WERI-Rb-1 (cell line): ENCODE results near the gene TSPOAP1.
A peak's percentile ranks its signal among the peaks of the same experiment; 100 is the strongest.

Experiments used
- DNase-seq: peaks from one replicate; pipeline ENCODE4 v3.0.0-alpha.2; 2020
- H3K27ac ChIP-seq: fragments of 250-450 bp; sonication (Bioruptor Pico); 2 replicates; pipeline ENCODE4 v1.5.1; 2020; ENCODE audit warnings: mild to moderate bottlenecking, moderate library complexity
- H3K27me3 ChIP-seq: fragments of 250-450 bp; sonication (Bioruptor Pico); 2 replicates; pipeline ENCODE4 v1.5.1; 2021; ENCODE audit warnings: mild to moderate bottlenecking, low read depth, moderate library complexity; ENCODE audit not compliant: insufficient read depth, severe bottlenecking
- H3K36me3 ChIP-seq: fragments of 250-450 bp; sonication (Bioruptor Pico); 2 replicates; pipeline ENCODE4 v1.5.1; 2020; ENCODE audit warnings: mild to moderate bottlenecking, moderate library complexity
- H3K4me3 ChIP-seq: 2 replicates; pipeline ENCODE4 v1.5.1; 2011; ENCODE audit warnings: low read depth, mild to moderate bottlenecking, control low read depth, low read length
- H3K9me3 ChIP-seq: fragments of 250-450 bp; sonication (Bioruptor Pico); 2 replicates; pipeline ENCODE4 v1.5.1; 2021; ENCODE audit warnings: mild to moderate bottlenecking, moderate library complexity; ENCODE audit not compliant: severe bottlenecking
- TF ChIP-seq, protein P1 (sequence below): IDR thresholded peaks from 2 replicates; pipeline ENCODE4 v1.5.1; 2011; ENCODE audit warnings: low read depth, mild to moderate bottlenecking, control low read depth, inconsistent platforms, low read length

Gene TSPOAP1

DNA sequence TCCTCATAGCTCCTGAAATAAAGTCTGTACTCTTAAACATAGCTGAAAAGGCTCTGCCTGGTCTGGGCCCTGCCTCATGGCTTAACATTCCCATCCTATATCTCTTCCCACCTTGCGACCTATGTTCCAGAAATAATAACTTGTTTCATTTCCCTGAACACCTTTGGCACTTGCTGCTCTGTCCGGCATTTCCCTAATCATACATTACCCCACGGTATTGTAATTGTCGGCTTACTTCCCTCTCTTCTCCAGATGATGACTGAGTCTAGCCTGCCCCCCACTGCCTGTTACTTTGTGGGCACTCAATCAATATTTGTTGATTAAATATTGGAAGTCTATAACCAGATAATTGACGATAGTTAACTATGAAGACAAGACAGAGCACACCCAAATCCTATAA, 46.7 kb upstream of the TSPOAP1 start:
- H3K27me3 ChIP-seq = no peaks in the 10 kb centered on the region
- no peak for DNase-seq
- TF ChIP-seq, protein P1, sequence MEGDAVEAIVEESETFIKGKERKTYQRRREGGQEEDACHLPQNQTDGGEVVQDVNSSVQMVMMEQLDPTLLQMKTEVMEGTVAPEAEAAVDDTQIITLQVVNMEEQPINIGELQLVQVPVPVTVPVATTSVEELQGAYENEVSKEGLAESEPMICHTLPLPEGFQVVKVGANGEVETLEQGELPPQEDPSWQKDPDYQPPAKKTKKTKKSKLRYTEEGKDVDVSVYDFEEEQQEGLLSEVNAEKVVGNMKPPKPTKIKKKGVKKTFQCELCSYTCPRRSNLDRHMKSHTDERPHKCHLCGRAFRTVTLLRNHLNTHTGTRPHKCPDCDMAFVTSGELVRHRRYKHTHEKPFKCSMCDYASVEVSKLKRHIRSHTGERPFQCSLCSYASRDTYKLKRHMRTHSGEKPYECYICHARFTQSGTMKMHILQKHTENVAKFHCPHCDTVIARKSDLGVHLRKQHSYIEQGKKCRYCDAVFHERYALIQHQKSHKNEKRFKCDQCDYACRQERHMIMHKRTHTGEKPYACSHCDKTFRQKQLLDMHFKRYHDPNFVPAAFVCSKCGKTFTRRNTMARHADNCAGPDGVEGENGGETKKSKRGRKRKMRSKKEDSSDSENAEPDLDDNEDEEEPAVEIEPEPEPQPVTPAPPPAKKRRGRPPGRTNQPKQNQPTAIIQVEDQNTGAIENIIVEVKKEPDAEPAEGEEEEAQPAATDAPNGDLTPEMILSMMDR = no peak
- H3K9me3 ChIP-seq = no peaks in the 10 kb centered on the region
- no peaks in the 10 kb centered on the region for H3K36me3 ChIP-seq
- no peak overlapping the region for H3K4me3 ChIP-seq
- no peak overlapping the region for H3K27ac ChIP-seq

DNA sequence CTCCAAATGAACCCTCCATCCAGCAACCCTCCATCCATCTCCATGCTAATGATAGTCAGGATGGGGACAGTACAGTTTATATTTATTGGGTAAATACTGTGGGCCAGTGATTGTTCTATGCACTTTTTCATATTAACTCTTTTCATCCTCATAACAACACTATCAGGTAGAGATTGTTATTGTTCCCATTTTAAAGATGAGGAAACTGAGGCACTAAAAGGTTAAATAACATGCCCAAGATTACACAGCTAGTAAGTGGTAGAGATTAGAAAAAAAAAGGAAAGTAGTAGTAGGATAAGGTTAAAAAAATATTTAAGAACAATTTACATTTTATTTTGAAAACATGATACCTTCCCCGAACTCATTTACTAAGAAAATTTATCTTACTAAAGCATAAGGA, 45.3 kb upstream of the TSPOAP1 start:
- DNase-seq = no peak
- Histone ChIP-seq H3K27me3 (no peaks in the 10 kb centered on the region), H3K36me3 (no peaks in the 10 kb centered on the region), H3K9me3 (no peaks in the 10 kb centered on the region), H3K4me3 (no peak overlapping the region), H3K27ac (no peak overlapping the region)
- TF ChIP-seq, protein P1 = no peak

DNA sequence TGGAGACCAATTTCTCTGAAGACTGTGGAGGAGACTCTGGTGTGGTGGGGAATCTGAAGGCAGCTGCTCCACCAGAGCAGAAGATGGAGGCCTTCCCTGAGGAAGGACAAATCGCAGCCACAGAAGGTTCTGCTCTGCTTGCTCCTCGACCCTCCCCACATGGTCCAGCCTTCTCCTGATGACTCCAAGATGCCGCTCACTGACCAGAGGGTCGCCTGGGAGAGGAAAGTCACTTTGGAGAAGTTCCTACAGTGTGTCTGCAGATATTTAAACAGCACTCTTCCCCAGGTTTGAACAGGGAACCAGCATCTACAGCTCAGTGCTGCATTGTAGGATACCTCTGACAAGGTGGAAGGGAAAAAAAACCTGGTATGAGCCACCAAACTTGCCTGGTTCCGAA, 44.4 kb upstream of the TSPOAP1 start:
- Histone ChIP-seq H3K27me3 (no peaks in the 10 kb centered on the region), H3K36me3 (no peaks in the 10 kb centered on the region), H3K27ac (no peak overlapping the region), H3K4me3 (no peak overlapping the region), H3K9me3 (no peaks in the 10 kb centered on the region)
- TF ChIP-seq, protein P1 = no peak
- no peak for DNase-seq

DNA sequence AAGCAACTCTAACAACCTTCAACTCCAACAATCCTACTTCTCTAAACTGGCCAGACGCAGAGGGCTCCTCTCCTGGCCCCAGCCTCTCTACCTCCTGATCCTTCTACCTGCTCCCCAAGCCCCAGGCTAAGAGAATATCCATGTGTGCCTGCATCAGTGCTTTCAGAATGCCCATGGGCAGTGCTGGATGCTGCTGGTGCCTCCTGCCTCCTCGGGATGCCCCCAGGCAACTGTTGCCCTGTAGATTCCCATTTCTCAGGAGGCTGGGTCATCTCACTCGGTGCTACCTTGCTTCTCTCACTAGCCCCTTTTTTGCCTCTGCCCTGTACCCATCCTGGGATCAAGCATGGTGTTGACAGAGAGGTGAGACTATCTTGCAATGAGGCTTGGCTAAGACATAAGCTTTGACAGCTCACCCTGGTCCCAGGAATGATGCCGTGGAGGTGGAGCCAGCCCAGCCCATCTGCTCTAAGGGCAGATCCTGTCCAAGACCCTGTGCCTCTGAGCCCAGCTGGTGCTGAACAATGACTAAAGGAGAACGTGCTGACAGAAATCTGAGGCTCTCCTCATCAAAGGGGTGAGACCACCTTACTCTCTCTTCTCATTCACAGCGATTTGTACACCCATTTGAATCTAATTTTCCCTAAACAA, 42.8 kb upstream of the TSPOAP1 start:
- DNase-seq = peak; percentile 71
- no peaks in the 10 kb centered on the region for H3K27me3 ChIP-seq
- no peaks in the 10 kb centered on the region for H3K36me3 ChIP-seq
- TF ChIP-seq, protein P1 = no peak
- H3K9me3 ChIP-seq = no peaks in the 10 kb centered on the region
- no peak overlapping the region for H3K4me3 ChIP-seq
- H3K27ac ChIP-seq = no peak overlapping the region

DNA sequence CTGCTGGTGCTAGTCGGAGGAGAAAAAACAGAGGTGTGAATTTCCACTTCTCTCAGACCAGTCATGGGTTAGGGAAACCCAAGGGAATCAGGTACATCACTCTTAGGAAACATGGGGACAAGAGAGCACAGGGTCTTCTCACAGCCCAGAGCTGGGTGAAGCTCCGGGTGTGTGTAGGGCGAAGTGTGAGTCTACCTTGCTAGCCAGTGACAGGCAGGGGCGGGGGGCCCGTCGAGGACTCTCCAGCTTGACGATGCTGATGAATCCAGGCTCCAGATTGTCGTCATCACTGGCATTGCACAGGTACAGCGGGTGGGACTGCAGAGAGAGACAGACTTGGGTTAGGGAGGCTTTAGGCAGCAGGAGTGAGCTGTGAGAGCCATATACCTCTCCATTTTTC, 42.1 kb upstream of the TSPOAP1 start:
- no peak for DNase-seq
- H3K27ac ChIP-seq = no peak overlapping the region
- H3K9me3 ChIP-seq = no peaks in the 10 kb centered on the region
- H3K4me3 ChIP-seq = no peak overlapping the region
- no peaks in the 10 kb centered on the region for H3K36me3 ChIP-seq
- TF ChIP-seq, protein P1 = no peak
- H3K27me3 ChIP-seq = no peaks in the 10 kb centered on the region

DNA sequence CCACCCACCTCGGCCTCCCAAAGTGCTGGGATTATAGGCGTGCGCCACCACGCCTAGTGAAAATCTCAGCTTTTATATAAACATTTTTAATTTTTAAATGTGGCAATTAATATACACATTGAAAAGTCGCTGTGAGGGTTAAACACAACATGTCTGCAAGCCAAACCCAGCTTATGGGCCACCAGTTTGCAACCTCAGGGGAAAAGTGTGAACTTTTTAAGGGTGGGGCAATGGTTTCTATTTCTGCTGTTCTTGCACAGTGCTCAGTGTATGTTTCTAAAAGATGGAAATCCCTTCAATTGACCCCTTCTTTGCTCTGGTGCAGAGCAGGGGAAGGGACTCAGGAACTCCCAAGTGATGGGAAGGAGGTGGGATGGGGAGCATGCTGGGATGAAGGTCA, 41.7 kb upstream of the TSPOAP1 start:
- Histone ChIP-seq H3K9me3 (no peaks in the 10 kb centered on the region), H3K36me3 (no peaks in the 10 kb centered on the region), H3K27ac (no peak overlapping the region), H3K27me3 (no peaks in the 10 kb centered on the region), H3K4me3 (no peak overlapping the region)
- TF ChIP-seq, protein P1 = no peak
- no peak for DNase-seq
